ENCODE data around the gene NDUFB6.

GRCh38 chr9:32518276-32518675, 54.7 kb downstream of the NDUFB6 start:
- TF ChIP-seq CTCF (conservative IDR thresholded peaks at IDR 0.05; ENCODE audit: low read depth, low read length) (no peak), BHLHE40 (IDR thresholded peaks at IDR 0.05; ENCODE audit: low read depth, low read length) (no peak)

Data from IMR-90 (cell line).